MCF 10A (cell line): ENCODE results near the gene ESRRG. TPM values are rescaled to one million over a fixed set of nuclear protein-coding genes. Genes with fewer than 3 reads are reported as not detected.

ENCODE experiments used
- BruUV-seq: library from RNA; stranded (reverse); fragments of 400-500 nt; replicated peaks from 2 replicates; lab custom pipeline; 2021; lab: Mats Ljungman, UMichigan
- CTCF ChIA-PET: fragments of 300-600 bp; sonication (Branson Sonifier 250); formaldehyde crosslinking; extraction: SDS; loops from one replicate; lab custom pipeline; 2021; ENCODE audit warnings: antibody characterized with exemption, inconsistent platforms; lab: Yijun Ruan, JAX
- POLR2A ChIA-PET: fragments of 300-600, 350-650 bp; sonication (Branson Sonifier 250); formaldehyde crosslinking; extraction: SDS; loops from one replicate; lab custom pipeline; 2020; ENCODE audit warnings: antibody characterized with exemption, inconsistent platforms; lab: Yijun Ruan, JAX
- DNase-seq: peaks from one replicate; pipeline ENCODE4 v3.0.0-alpha.2; 2018; ENCODE audit not compliant: unreplicated experiment
- H3K27ac Mint-ChIP-seq: one replicate; pipeline ENCODE4 v1.8.0; 2022; ENCODE audit warnings: mild to moderate bottlenecking, low read depth, mixed read lengths; ENCODE audit not compliant: unreplicated experiment
- H3K27me3 Mint-ChIP-seq: one replicate; pipeline ENCODE4 v1.8.0; 2022; ENCODE audit warnings: mixed read lengths; ENCODE audit not compliant: insufficient read depth, unreplicated experiment
- H3K36me3 Mint-ChIP-seq: one replicate; pipeline ENCODE4 v1.8.0; 2022; ENCODE audit warnings: mild to moderate bottlenecking, moderate library complexity, mixed read lengths; ENCODE audit not compliant: insufficient read depth, unreplicated experiment
- H3K4me1 Mint-ChIP-seq: one replicate; pipeline ENCODE4 v1.8.0; 2022; ENCODE audit warnings: mixed read lengths; ENCODE audit not compliant: insufficient read depth, unreplicated experiment
- H3K4me3 Mint-ChIP-seq: one replicate; pipeline ENCODE4 v1.8.0; 2022; ENCODE audit warnings: mild to moderate bottlenecking, moderate library complexity, mixed read lengths; ENCODE audit not compliant: unreplicated experiment
- H3K9me3 Mint-ChIP-seq: one replicate; pipeline ENCODE4 v1.8.0; 2022; ENCODE audit warnings: mixed read lengths; ENCODE audit not compliant: unreplicated experiment
- CTCF ChIP-seq: fragments of 200-600 bp; IDR thresholded peaks from one replicate; pipeline ENCODE4 v1.8.0; 2022; ENCODE audit warnings: antibody characterized with exemption, mild to moderate bottlenecking; ENCODE audit not compliant: unreplicated experiment
- intact Hi-C: fragments of 100-400 bp; cut with micrococcal nuclease; formaldehyde crosslinking; loops from 2 replicates; pipeline ENCODE4 v1.14.1; 2022
- total RNA-seq: library from RNA; stranded (reverse); gene quantifications from 2 replicates; pipeline ENCODE4 v1.2.3, GENCODE V29; 2022

The ESRRG gene
- total RNA-seq, 1 experiment from 2014 or later, result 0.44 TPM

DNA sequence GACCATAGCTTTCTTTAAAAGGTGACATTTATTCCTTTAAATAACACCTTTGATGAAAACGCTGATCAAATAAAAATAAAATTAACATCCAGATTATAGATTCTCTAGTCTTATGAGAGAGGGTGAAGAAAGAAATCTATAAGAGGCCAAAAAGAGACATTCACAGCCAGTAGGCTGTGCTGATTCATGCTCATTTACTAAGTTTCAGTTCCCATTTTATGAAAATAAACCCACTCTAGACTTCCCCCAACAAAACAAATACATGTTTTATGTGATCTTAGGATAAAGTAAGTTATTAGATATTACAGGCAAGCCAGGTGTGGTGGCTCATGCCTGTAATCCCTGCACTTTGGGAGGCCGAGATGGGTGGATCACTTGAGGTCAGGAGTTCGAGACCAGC is 21.1 kb downstream of the ESRRG start:
- no peak overlapping the region for H3K4me3 Mint-ChIP-seq
- H3K27me3 Mint-ChIP-seq, result peaks cover 94% of the 10 kb centered on the region
- no peak overlapping the region for H3K27ac Mint-ChIP-seq
- no peak for TF ChIP-seq CTCF
- ChIA-PET POLR2A (no interaction called here), CTCF (interaction anchor here (0.6 to 0.8 kb wide), 2 partner anchors 42 to 137 kb away, joined by 3 to 4 read pairs; no protein-coding TSS in a partner anchor)
- H3K9me3 Mint-ChIP-seq, result no peaks in the 10 kb centered on the region
- intact Hi-C loops, result no loop called here
- no peaks in the 10 kb centered on the region for H3K36me3 Mint-ChIP-seq
- H3K4me1 Mint-ChIP-seq, result no peaks in the 10 kb centered on the region
- no peak for DNase-seq
- BruUV-seq, result no TSS peak

- H3K36me3 Mint-ChIP-seq, result no peaks in the 10 kb centered on the region
- DNase-seq, result peak; percentile 40
- no peaks in the 10 kb centered on the region for H3K4me1 Mint-ChIP-seq
- H3K4me3 Mint-ChIP-seq, result no peak overlapping the region
- no peak overlapping the region for H3K27ac Mint-ChIP-seq
- intact Hi-C loops, result no loop called here
- H3K27me3 Mint-ChIP-seq, result peaks cover 82% of the 10 kb centered on the region
- ChIA-PET CTCF (interaction anchor here (1.0 kb wide), 1 partner anchor 15 kb away, joined by 3 read pairs; no protein-coding TSS in a partner anchor), POLR2A (no interaction called here)
- no TSS peak for BruUV-seq
- no peak for TF ChIP-seq CTCF
- no peaks in the 10 kb centered on the region for H3K9me3 Mint-ChIP-seq
Observed at GRCh38 chr1:216700779-216701178, 22.4 kb downstream of the ESRRG start.

GRCh38 chr1:216691710-216692109 is 31.5 kb downstream of the ESRRG start:
- intact Hi-C loops, result no loop called here
- Mint-ChIP-seq H3K4me1 (no peaks in the 10 kb centered on the region), H3K27me3 (peaks cover 23% of the 10 kb centered on the region), H3K27ac (no peak overlapping the region), H3K4me3 (no peak overlapping the region), H3K9me3 (no peaks in the 10 kb centered on the region), H3K36me3 (no peaks in the 10 kb centered on the region)
- ChIA-PET CTCF (interaction anchor here (0.5 to 0.6 kb wide), 2 partner anchors 32 to 43 kb away, joined by 3 to 4 read pairs; no protein-coding TSS in a partner anchor), POLR2A (interaction anchor here (0.6 kb wide), 2 partner anchors 33 to 252 kb away, joined by 3 to 5 read pairs; no protein-coding TSS in a partner anchor)
- BruUV-seq, result no TSS peak
- TF ChIP-seq CTCF, result no peak
- DNase-seq, result no peak

DNA sequence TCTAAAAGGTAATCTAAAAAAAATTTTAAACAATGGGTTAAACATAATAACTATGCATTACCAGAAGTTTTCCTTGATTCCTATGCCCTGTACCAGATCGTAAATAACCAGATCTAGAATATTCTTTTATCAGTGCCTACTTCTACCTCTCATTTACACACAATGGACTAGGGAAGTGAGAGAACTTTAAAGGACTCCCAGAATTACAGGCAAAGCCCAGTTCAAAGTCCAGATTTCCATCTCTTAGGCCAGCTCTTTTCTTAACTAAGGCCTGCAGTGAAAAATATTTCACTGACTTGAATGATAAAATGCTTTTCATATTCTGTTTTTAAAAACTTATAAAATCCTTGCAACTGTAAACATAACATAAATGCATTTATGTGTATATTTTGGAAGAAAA is 32.6 kb downstream of the ESRRG start:
- Mint-ChIP-seq H3K4me3 (no peak overlapping the region), H3K27ac (no peak overlapping the region), H3K36me3 (no peaks in the 10 kb centered on the region), H3K27me3 (peaks cover 34% of the 10 kb centered on the region), H3K9me3 (no peaks in the 10 kb centered on the region), H3K4me1 (no peaks in the 10 kb centered on the region)
- ChIA-PET POLR2A (interaction anchor here (0.7 kb wide), 1 partner anchor 9 kb away, joined by 6 read pairs; no protein-coding TSS in a partner anchor), CTCF (no interaction called here)
- no peak for DNase-seq
- TF ChIP-seq CTCF, result no peak
- intact Hi-C loops, result no loop called here
- BruUV-seq, result no TSS peak
